Fibroblast of lung (primary cell): ENCODE measurements around the gene SLC38A6. TPM values are rescaled to one million over a fixed set of nuclear protein-coding genes. Genes with fewer than 3 reads are reported as not detected.

ENCODE experiments used
- DNase-seq, 2 donors: peaks; one replicate each; pipeline versions ENCODE4 v3.0.0 to v3.0.0-alpha.2; 2010; ENCODE audit warnings: low read depth in 2 of 2
- H2AFZ ChIP-seq: 2 replicates; pipeline ENCODE4 v1.5.1; 2012; ENCODE audit warnings: low read length, control low read depth, inconsistent platforms
- H3K27ac ChIP-seq: 2 replicates; pipeline ENCODE4 v1.5.1; 2011; ENCODE audit warnings: low read length, control low read depth; ENCODE audit not compliant: insufficient read depth
- H3K27me3 ChIP-seq: 2 replicates; pipeline ENCODE4 v1.5.1; 2011; ENCODE audit warnings: mild to moderate bottlenecking, low read length; ENCODE audit not compliant: control insufficient read depth, insufficient read depth
- H3K36me3 ChIP-seq: 2 replicates; pipeline ENCODE4 v1.5.1; 2011; ENCODE audit warnings: low read length; ENCODE audit not compliant: control insufficient read depth, insufficient read depth
- H3K4me1 ChIP-seq: 2 replicates; pipeline ENCODE4 v1.5.1; 2011; ENCODE audit warnings: low read length; ENCODE audit not compliant: control insufficient read depth, insufficient read depth; ENCODE audit errors: extremely low read depth
- H3K4me2 ChIP-seq: 2 replicates; pipeline ENCODE4 v1.5.1; 2011; ENCODE audit warnings: low read length, control low read depth; ENCODE audit not compliant: insufficient read depth; ENCODE audit errors: extremely low read depth
- H3K4me3 ChIP-seq, 4 experiments: fragments of 200-600 bp in 1 of 4; sonication (generic) in 1 of 4; replicated peaks in 1 of 4; 2 replicates each; pipeline ENCODE4 v1.5.1; 2011 to 2016; ENCODE audit warnings: low read length in 4 of 4, low read depth in 3 of 4, mild to moderate bottlenecking in 3 of 4, control low read depth in 2 of 4, inconsistent platforms in 1 of 4, mixed read lengths in 1 of 4; ENCODE audit not compliant: insufficient read depth in 1 of 4; ENCODE audit errors: control extremely low read depth in 1 of 4
- H3K79me2 ChIP-seq: 2 replicates; pipeline ENCODE4 v1.5.1; 2012; ENCODE audit warnings: mild to moderate bottlenecking, low read length, inconsistent platforms; ENCODE audit not compliant: control insufficient read depth, insufficient read depth
- H3K9ac ChIP-seq: 2 replicates; pipeline ENCODE4 v1.5.1; 2011; ENCODE audit warnings: mild to moderate bottlenecking, low read length, control low read depth; ENCODE audit not compliant: insufficient read depth
- H3K9me3 ChIP-seq: 2 replicates; pipeline ENCODE4 v1.5.1; 2012; ENCODE audit warnings: low read depth, low read length; ENCODE audit not compliant: control insufficient read depth, insufficient read depth
- H4K20me1 ChIP-seq: 2 replicates; pipeline ENCODE4 v1.5.1; 2011; ENCODE audit warnings: low read length; ENCODE audit not compliant: control insufficient read depth, insufficient read depth; ENCODE audit errors: extremely low read depth
- EZH2 ChIP-seq: IDR thresholded peaks from 2 replicates; pipeline ENCODE4 v1.5.1; 2012; ENCODE audit warnings: low read length, control low read depth, mild to moderate bottlenecking; ENCODE audit errors: missing control alignments
- polyA minus RNA-seq: library from RNA; depleted of rRNA, polyadenylated mRNA; stranded (reverse); fragments of >200 nt; gene quantifications from 2 replicates; pipeline ENCODE4 v1.2.3, GENCODE V29; 2011; ENCODE audit warnings: low replicate concordance
- polyA plus RNA-seq, 2 donors: library from polyadenylated mRNA; depleted of rRNA in 1 of 2; stranded (reverse) in 1 of 2; unstranded in 1 of 2; fragments of >200 nt; gene quantifications; 2 replicates each; pipeline ENCODE4 v1.2.1, GENCODE V29; 2011 to 2012; ENCODE audit warnings: missing spikeins in 1 of 2
- total RNA-seq: library from RNA; depleted of rRNA; stranded (reverse); fragments of >200 nt; gene quantifications from 2 replicates; pipeline ENCODE4 v1.2.1, GENCODE V29; 2014
- TF ChIP-seq, protein P1 (sequence below), 2 donors: IDR thresholded peaks in 1 of 2; conservative IDR thresholded peaks in 1 of 2; 1 replicate in 1 of 2; 2 replicates in 1 of 2; pipeline ENCODE4 v1.5.1; 2011 to 2012; ENCODE audit warnings: low read length in 2 of 2, control low read depth in 1 of 2, inconsistent platforms in 1 of 2, low read depth in 1 of 2, mild to moderate bottlenecking in 1 of 2

SLC38A6 gene
- total RNA-seq (84.7 and 93.3 TPM in 2 replicates), polyA plus RNA-seq (39.0 and 39.8 TPM in 2 replicates), polyA minus RNA-seq (5.1 and 24.7 TPM in 2 replicates)
- 23.3 and 25.1 TPM in 2 replicates for polyA plus RNA-seq (2012)

DNA sequence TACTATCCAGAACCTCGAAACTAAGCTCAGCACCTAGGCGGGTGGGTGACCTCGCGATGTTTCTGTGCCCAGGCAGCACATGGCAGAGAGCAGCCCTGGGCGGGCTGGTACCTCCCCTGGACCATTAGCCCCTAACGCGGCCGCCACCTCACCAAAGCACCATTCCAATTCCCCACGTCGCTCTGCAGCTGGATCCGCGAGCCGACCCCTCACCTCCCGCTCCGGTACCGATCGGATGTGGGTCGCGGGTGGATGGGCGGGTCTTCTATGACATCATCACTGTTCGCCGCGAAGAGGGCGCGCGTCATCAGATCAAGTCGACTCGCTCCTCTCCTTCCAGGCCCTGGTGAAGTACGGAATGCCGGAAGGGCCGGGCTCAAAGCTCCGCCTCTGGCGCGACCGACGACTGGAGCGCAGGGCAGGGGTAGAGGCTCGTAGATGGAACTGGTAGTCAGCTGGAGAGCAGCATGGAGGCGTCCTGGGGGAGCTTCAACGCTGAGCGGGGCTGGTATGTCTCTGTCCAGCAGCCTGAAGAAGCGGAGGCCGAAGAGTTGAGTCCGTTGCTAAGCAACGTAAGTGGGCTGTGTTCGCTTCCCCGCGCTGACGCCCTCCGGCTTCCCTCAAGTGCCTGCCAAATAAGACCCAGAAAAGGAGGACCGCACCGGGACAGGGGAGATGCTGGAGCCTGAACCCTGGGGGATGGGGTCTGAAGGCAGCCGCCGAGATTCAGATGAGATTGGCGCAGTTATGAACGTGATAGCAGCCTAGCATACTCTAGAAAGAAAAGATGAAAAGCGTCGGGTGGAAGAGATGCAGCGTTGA is at the start of gene SLC38A6, which contains the start of gene TRMT5:
Gene SLC38A6, plus strand, starts transcription at position 435 of the 822 bp plus-strand sequence. Its CDS starts 33 bp downstream, at position 468.
Gene TRMT5, minus strand, starts transcription at position 269 of the 822 bp plus-strand sequence. Its CDS starts 106 bp downstream, at position 163.
- Histone ChIP-seq H3K9ac (peak within 1 kb of the TSS; percentile 89), H3K27ac (peak within 1 kb of the TSS; percentile 95), H3K4me2 (peak within 1 kb of the TSS; percentile 97), H3K27me3 (no peaks in the 10 kb centered on the region), H3K9me3 (no peaks in the 10 kb centered on the region), H3K4me3 (peak within 1 kb of the TSS; percentile 58 to 98 (median 84)), H2AFZ (peak within 1 kb of the TSS; percentile 76), H3K36me3 (peaks cover 5% of the 10 kb centered on the region), H4K20me1 (no peaks in the 10 kb centered on the region), H3K4me1 (peaks cover 3% of the 10 kb centered on the region), H3K79me2 (peaks cover 26% of the 10 kb centered on the region)
- peak; percentile 97 to 98 for DNase-seq
- TF ChIP-seq, protein P1, sequence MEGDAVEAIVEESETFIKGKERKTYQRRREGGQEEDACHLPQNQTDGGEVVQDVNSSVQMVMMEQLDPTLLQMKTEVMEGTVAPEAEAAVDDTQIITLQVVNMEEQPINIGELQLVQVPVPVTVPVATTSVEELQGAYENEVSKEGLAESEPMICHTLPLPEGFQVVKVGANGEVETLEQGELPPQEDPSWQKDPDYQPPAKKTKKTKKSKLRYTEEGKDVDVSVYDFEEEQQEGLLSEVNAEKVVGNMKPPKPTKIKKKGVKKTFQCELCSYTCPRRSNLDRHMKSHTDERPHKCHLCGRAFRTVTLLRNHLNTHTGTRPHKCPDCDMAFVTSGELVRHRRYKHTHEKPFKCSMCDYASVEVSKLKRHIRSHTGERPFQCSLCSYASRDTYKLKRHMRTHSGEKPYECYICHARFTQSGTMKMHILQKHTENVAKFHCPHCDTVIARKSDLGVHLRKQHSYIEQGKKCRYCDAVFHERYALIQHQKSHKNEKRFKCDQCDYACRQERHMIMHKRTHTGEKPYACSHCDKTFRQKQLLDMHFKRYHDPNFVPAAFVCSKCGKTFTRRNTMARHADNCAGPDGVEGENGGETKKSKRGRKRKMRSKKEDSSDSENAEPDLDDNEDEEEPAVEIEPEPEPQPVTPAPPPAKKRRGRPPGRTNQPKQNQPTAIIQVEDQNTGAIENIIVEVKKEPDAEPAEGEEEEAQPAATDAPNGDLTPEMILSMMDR (conservative IDR thresholded peaks at IDR 0.05 in 1 of 2, IDR thresholded peaks at IDR 0.05 in 1 of 2; ENCODE audit: low read depth in 1 of 2, low read length in 2 of 2): no peak
- no peak for TF ChIP-seq EZH2

DNA sequence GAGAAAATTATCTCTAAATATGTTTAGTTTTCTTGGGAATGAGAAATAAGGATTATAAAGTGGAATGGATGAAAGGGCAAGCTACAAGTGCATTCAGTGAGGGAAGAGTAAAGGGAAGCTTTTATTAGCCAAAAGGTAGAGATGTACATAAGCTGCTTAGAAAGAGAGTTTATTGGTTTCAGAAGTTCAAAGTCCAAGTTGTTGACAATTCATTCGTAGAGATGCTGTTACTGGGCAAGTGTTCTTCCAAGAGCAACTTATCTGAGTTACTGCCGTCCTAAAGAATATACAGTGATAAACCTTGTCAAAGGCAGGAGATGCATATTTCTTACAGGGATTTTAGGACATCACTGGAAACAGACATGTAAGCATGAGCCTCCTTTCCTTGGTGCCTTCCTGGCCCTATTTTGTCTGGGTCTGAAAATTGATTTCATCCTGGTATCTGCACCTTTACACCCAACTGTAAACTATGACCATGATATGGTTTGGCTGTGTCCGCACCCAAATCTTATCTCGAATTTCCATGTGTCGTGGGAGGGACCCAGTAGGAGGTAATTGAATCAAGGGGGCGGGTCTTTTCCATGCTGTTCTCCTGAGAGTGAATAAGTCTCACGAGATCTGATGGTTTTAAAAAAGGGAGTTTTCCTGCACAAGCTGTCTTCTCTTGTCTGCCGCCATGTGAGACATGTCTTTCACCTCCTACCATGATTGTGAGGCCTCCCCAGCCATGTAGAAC is 47.0 kb upstream of the SLC38A6 start:
- Histone ChIP-seq H3K27me3 (no peaks in the 10 kb centered on the region), H3K36me3 (no peaks in the 10 kb centered on the region), H3K4me3 (no peak overlapping the region), H3K4me2 (no peak overlapping the region), H3K27ac (no peak overlapping the region), H2AFZ (no peak overlapping the region), H4K20me1 (no peaks in the 10 kb centered on the region), H3K79me2 (no peaks in the 10 kb centered on the region), H3K4me1 (no peaks in the 10 kb centered on the region), H3K9me3 (no peaks in the 10 kb centered on the region), H3K9ac (no peak overlapping the region)
- TF ChIP-seq EZH2: no peak
- TF ChIP-seq, protein P1 (conservative IDR thresholded peaks at IDR 0.05 in 1 of 2, IDR thresholded peaks at IDR 0.05 in 1 of 2; ENCODE audit: low read depth in 1 of 2, low read length in 2 of 2): no peak
- no peak for DNase-seq

DNA sequence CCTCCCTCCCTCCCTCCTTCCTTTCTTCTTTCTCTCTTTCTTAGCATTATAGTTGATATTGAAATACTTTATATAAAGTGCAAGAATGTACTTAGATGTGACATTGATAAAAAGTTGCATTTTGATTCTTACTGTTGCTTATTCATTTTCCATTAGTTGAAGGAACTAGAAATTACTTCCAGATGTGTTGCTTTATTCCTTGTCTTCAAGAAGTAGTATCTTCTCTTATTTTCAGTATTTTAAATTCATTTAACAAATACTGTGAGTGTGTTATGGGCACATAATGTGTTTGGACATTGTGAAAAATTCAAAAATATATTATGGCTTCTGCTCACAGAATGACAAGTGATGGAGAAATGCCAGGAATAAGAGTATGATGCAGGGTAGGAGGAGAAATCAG is 45.7 kb upstream of the SLC38A6 start:
- Histone ChIP-seq H3K27ac (no peak overlapping the region), H3K79me2 (no peaks in the 10 kb centered on the region), H3K4me1 (no peaks in the 10 kb centered on the region), H3K4me3 (no peak overlapping the region), H3K4me2 (no peak overlapping the region), H3K36me3 (no peaks in the 10 kb centered on the region), H4K20me1 (no peaks in the 10 kb centered on the region), H3K9ac (no peak overlapping the region), H3K27me3 (no peaks in the 10 kb centered on the region), H2AFZ (no peak overlapping the region), H3K9me3 (no peaks in the 10 kb centered on the region)
- TF ChIP-seq, protein P1 (conservative IDR thresholded peaks at IDR 0.05 in 1 of 2, IDR thresholded peaks at IDR 0.05 in 1 of 2; ENCODE audit: low read depth in 1 of 2, low read length in 2 of 2): no peak
- no peak for TF ChIP-seq EZH2
- DNase-seq: no peak
